ENCODE measurements around the gene PARD6G. TPM values are rescaled to one million over a fixed set of nuclear protein-coding genes. Genes with fewer than 3 reads are reported as not detected.

Gene PARD6G
- total and polyA plus RNA-seq, 2 experiments from 2014 or later = 8.0 to 8.7 TPM

DNA sequence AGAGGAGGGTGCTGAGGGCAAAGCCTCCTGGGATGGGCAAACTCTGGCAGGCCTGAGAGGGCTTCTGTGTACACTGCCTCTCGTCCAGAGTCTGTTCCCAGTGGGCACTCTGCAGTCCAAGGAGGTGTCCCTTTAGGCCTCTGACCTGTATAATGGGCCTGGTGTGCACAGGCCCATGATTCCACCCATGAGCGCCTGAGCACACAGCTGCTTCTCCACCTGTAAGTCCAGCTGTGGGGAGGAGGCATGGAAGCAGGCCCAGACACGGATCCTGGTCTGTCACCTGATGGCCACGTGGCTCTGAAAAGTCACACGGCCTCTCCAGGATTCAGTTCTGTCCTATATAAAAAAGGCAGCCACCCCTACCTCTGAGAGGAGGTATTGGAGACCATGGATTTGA is 57.0 kb downstream of the PARD6G start:
- no peaks in the 10 kb centered on the region for H3K27me3 ChIP-seq
- no peak overlapping the region for H3K4me3 ChIP-seq
- no peaks in the 10 kb centered on the region for H3K9me3 ChIP-seq (ENCODE audit: low read depth)
- TF ChIP-seq, protein P1, sequence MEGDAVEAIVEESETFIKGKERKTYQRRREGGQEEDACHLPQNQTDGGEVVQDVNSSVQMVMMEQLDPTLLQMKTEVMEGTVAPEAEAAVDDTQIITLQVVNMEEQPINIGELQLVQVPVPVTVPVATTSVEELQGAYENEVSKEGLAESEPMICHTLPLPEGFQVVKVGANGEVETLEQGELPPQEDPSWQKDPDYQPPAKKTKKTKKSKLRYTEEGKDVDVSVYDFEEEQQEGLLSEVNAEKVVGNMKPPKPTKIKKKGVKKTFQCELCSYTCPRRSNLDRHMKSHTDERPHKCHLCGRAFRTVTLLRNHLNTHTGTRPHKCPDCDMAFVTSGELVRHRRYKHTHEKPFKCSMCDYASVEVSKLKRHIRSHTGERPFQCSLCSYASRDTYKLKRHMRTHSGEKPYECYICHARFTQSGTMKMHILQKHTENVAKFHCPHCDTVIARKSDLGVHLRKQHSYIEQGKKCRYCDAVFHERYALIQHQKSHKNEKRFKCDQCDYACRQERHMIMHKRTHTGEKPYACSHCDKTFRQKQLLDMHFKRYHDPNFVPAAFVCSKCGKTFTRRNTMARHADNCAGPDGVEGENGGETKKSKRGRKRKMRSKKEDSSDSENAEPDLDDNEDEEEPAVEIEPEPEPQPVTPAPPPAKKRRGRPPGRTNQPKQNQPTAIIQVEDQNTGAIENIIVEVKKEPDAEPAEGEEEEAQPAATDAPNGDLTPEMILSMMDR (IDR thresholded peaks at IDR 0.05; ENCODE audit: low read depth, low read length) = no peak
- no peaks in the 10 kb centered on the region for H3K36me3 ChIP-seq
- no peaks in the 10 kb centered on the region for H3K4me1 ChIP-seq (ENCODE audit: low read depth)
- DNase-seq (ENCODE audit: low read depth in 1 of 2, low spot score in 1 of 2) = no peak
- no peak overlapping the region for H3K27ac ChIP-seq

DNA sequence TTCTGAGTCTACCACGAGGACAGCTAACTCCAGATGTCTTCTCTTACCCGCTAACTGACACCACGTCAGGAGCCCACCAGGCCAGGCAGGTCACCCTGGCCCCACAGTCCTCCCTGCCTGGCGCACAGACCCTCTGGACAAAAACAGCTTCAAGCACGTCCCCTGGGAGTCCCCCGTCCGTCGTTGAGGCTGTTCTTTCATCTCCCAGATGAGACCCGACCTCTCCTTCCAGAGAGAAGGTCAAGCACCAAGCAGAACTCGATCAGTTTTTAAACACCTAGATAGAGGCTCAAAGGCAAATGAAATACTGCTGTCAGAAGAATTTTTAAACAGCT is 57.8 kb downstream of the PARD6G start:
- Histone ChIP-seq H3K4me1 (ENCODE audit: low read depth) (no peaks in the 10 kb centered on the region), H3K36me3 (no peaks in the 10 kb centered on the region), H3K9me3 (ENCODE audit: low read depth) (no peaks in the 10 kb centered on the region), H3K4me3 (no peak overlapping the region), H3K27me3 (no peaks in the 10 kb centered on the region), H3K27ac (no peak overlapping the region)
- no peak for DNase-seq (ENCODE audit: low read depth in 1 of 2, low spot score in 1 of 2)
- TF ChIP-seq, protein P1 (IDR thresholded peaks at IDR 0.05; ENCODE audit: low read depth, low read length) = no peak

DNA sequence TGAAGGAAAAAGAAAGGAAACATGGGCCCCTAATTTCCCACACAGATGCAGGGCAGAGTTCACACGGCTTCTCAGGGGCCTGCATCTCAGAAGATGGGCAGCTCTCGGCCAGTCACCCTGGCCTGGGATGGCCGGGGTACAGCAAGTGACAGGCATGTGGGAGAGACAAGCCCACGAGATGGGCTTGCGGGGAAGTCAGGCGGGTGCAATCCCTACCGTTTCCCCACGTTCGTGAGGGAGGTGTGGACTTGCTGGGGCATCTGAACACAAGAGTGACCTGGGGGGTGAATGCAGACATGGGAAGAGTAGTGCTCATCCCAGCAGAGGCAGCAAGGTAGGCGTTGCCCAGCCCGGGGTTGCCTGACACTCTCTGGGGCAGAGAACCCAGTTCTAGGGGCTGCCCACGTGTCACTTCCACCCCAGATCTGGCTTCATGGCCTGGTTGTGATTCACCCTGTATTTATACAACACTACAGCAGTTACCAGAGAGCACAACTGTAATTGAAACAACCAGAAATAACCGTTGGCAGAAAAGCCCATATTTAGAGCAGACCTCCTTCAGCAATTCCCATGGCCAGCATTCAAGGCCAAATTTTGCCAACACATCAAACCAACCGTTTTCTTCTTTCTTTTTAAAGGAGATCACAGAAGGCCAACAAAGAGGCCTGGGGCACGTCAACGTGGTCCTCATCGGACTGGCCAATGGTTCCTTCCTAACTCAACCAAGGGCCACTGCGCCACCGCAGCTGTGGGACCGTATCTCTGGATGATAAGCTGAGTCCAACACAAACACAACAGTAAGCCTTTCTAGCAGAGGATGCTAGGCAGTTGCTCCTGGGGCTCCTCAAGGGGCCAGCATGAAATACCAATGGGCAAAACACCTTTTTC is 58.4 kb downstream of the PARD6G start:
- Histone ChIP-seq H3K9me3 (ENCODE audit: low read depth) (no peaks in the 10 kb centered on the region), H3K27me3 (no peaks in the 10 kb centered on the region), H3K4me1 (ENCODE audit: low read depth) (no peaks in the 10 kb centered on the region), H3K27ac (no peak overlapping the region), H3K4me3 (no peak overlapping the region), H3K36me3 (no peaks in the 10 kb centered on the region)
- TF ChIP-seq, protein P1 (IDR thresholded peaks at IDR 0.05; ENCODE audit: low read depth, low read length) = no peak
- no peak for DNase-seq (ENCODE audit: low read depth in 1 of 2, low spot score in 1 of 2)

DNA sequence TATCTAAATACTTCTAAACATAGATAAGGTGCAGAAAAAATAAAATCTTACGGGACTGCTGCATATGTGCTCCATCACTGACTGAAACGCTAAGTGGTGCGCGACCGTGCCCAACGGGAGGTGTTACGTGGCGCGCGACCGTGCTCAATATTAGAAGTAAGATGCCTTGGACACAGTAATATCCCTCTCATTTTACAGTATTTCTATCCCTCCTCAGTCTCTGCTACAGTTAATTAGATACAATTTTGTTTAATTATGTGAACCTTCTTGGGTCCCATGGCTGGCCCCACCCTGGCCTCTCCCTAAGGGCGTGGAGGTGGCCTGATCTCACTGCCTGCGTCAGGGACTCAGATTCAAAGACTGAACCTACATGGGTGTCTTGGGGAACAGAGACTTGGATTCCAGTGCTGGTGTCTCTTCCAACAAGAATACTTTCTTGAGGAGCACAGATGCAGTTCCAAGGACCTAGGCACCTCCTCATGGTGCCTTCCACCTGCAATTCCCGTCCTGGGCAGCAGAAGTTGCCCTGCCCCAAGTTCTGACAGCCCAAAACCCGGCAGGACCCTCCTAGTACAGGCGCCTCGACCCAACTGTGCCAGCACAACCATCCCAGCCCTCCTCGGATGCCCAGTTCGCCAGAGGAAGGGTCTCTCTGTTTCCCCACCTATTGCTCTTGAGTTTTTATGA is 59.2 kb downstream of the PARD6G start:
- Histone ChIP-seq H3K9me3 (ENCODE audit: low read depth) (no peaks in the 10 kb centered on the region), H3K27ac (no peak overlapping the region), H3K27me3 (no peaks in the 10 kb centered on the region), H3K4me1 (ENCODE audit: low read depth) (no peaks in the 10 kb centered on the region), H3K4me3 (no peak overlapping the region), H3K36me3 (no peaks in the 10 kb centered on the region)
- DNase-seq (ENCODE audit: low read depth in 1 of 2, low spot score in 1 of 2) = no peak
- TF ChIP-seq, protein P1 (IDR thresholded peaks at IDR 0.05; ENCODE audit: low read depth, low read length) = no peak

DNA sequence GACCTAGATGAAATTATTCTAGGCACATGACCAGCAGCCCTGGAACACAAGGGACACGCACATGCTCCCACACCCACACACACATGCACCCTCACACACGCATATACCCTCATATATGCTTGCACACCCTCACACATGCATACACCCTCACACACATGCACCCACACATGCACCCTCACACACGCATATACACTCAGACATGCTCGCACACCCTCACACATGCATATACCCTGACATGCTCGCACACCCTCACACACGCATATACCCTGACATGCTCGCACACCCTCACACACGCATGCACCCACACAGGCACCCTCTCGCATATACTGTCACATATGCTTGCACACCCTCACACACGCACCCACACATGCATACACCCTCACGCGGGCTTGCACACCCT is 61.8 kb downstream of the PARD6G start:
- Histone ChIP-seq H3K4me1 (ENCODE audit: low read depth) (no peaks in the 10 kb centered on the region), H3K4me3 (no peak overlapping the region), H3K27me3 (no peaks in the 10 kb centered on the region), H3K36me3 (no peaks in the 10 kb centered on the region), H3K9me3 (ENCODE audit: low read depth) (no peaks in the 10 kb centered on the region), H3K27ac (no peak overlapping the region)
- TF ChIP-seq, protein P1 (IDR thresholded peaks at IDR 0.05; ENCODE audit: low read depth, low read length) = no peak
- DNase-seq (ENCODE audit: low read depth in 1 of 2, low spot score in 1 of 2) = no peak

Measured in cardiac muscle cell (in vitro differentiated cells and primary cell).